HepG2 (cell line): Measurements from ENCODE around the gene PBOV1. TPM values are rescaled to one million over a fixed set of nuclear protein-coding genes. Genes with fewer than 3 reads are reported as not detected.

Experiments
- ATM ChIP-seq: fragments of 450-650 bp; IDR thresholded peaks from 2 replicates; pipeline ENCODE4 v1.7.1; 2017; ENCODE audit warnings: mild to moderate bottlenecking, borderline replicate concordance
- CHD4 ChIP-seq: fragments of 200-600 bp; sonication (generic); IDR thresholded peaks from 2 replicates; pipeline ENCODE4 v1.7.0; 2017; ENCODE audit warnings: mild to moderate bottlenecking, low read length, borderline replicate concordance
- EEA1 ChIP-seq: sonication (generic); formaldehyde crosslinking; IDR thresholded peaks from 2 replicates; pipeline ENCODE4 v1.5.1; 2020; ENCODE audit warnings: mild to moderate bottlenecking, missing genetic modification reagents, borderline replicate concordance
- KAT8 ChIP-seq: IDR thresholded peaks from 2 replicates; pipeline ENCODE4 v1.6.1; 2016; ENCODE audit warnings: missing genetic modification reagents, missing compliant biosample characterization
- MBNL3 ChIP-seq: fragments of 250-450 bp; sonication (Bioruptor Pico); conservative IDR thresholded peaks from 2 replicates; pipeline ENCODE4 v1.8.0; 2022; ENCODE audit warnings: mild to moderate bottlenecking, inconsistent platforms
- NFE2L1 ChIP-seq: sonication (generic); formaldehyde crosslinking; IDR thresholded peaks from 2 replicates; pipeline ENCODE4 v1.4.0; 2020; ENCODE audit warnings: missing genetic modification reagents, mild to moderate bottlenecking, borderline replicate concordance
- ONECUT2 ChIP-seq: sonication (generic); formaldehyde crosslinking; IDR thresholded peaks from 2 replicates; pipeline ENCODE4 v1.4.0; 2020; ENCODE audit warnings: missing genetic modification reagents
- ZFP36L1 ChIP-seq: sonication (generic); formaldehyde crosslinking; IDR thresholded peaks from 2 replicates; pipeline ENCODE4 v1.8.0; 2022; ENCODE audit warnings: mild to moderate bottlenecking, missing genetic modification reagents, moderate library complexity
- ZMAT5 ChIP-seq: sonication (generic); formaldehyde crosslinking; IDR thresholded peaks from 2 replicates; pipeline ENCODE4 v1.5.0; 2020; ENCODE audit warnings: mild to moderate bottlenecking, low read depth, missing genetic modification reagents, borderline replicate concordance
- ZNF10 ChIP-seq: sonication (generic); formaldehyde crosslinking; IDR thresholded peaks from 2 replicates; pipeline ENCODE4 v1.4.0; 2020; ENCODE audit warnings: mild to moderate bottlenecking, low read depth, missing genetic modification reagents, borderline replicate concordance
- ZNF143 ChIP-seq: sonication (generic); formaldehyde crosslinking; IDR thresholded peaks from 2 replicates; pipeline ENCODE4 v1.4.0; 2020; ENCODE audit warnings: missing genetic modification reagents
- ZNF430 ChIP-seq: sonication (generic); formaldehyde crosslinking; IDR thresholded peaks from 2 replicates; pipeline ENCODE4 v1.9.0; 2021; ENCODE audit warnings: mild to moderate bottlenecking, missing genetic modification reagents
- ZNF7 ChIP-seq: IDR thresholded peaks from 2 replicates; pipeline ENCODE4 v1.6.1; 2016; ENCODE audit warnings: missing biosample characterization, missing genetic modification reagents
- ZNF713 ChIP-seq: sonication (generic); formaldehyde crosslinking; IDR thresholded peaks from 2 replicates; pipeline ENCODE4 v1.4.0; 2020; ENCODE audit warnings: mild to moderate bottlenecking, missing genetic modification reagents
- ZNF720 ChIP-seq: sonication (generic); formaldehyde crosslinking; IDR thresholded peaks from 2 replicates; pipeline ENCODE4 v1.4.0; 2020; ENCODE audit warnings: missing genetic modification reagents
- ZSCAN21 ChIP-seq: sonication (generic); formaldehyde crosslinking; IDR thresholded peaks from 2 replicates; pipeline ENCODE4 v1.8.0; 2022; ENCODE audit warnings: mild to moderate bottlenecking, missing genetic modification reagents, moderate library complexity, borderline replicate concordance
- ZSCAN25 ChIP-seq: sonication (generic); formaldehyde crosslinking; IDR thresholded peaks from 2 replicates; pipeline ENCODE4 v1.8.0; 2022; ENCODE audit warnings: mild to moderate bottlenecking, missing genetic modification reagents
- polyA plus RNA-seq, 8 experiments: library from polyadenylated mRNA; depleted of rRNA in 3 of 8; stranded (reverse) in 7 of 8; unstranded in 1 of 8; fragments of >200 nt; fragmentation: Illumina TruSeq in 4 of 8; extraction: Trizol in 4 of 8; gene quantifications; 2 replicates each; pipeline versions ENCODE4 v1.2.1 to v1.2.3, GENCODE V29; 2011 to 2016; ENCODE audit warnings: low read depth in 4 of 8, missing spikeins in 1 of 8, mixed read lengths in 1 of 8; ENCODE audit not compliant: insufficient read depth in 1 of 8
- total RNA-seq, 5 experiments: library from RNA; depleted of rRNA; stranded (reverse); fragments of >200 nt; fragmentation: Illumina TruSeq; extraction: Trizol; gene quantifications; 2 replicates each; pipeline ENCODE4 v1.2.3, GENCODE V29; 2016; ENCODE audit warnings: low read depth in 1 of 5
- TF ChIP-seq, protein P1 (sequence below), 2 experiments: sonication (generic) in 1 of 2; formaldehyde crosslinking in 1 of 2; IDR thresholded peaks; 2 replicates each; pipeline versions ENCODE4 v1.4.0 to v1.6.1; 2016 to 2020; ENCODE audit warnings: borderline replicate concordance in 1 of 2, low read depth in 1 of 2, mild to moderate bottlenecking in 1 of 2, missing genetic modification reagents in 1 of 2
- TF ChIP-seq, protein P2 (sequence below): sonication (generic); formaldehyde crosslinking; IDR thresholded peaks from 2 replicates; pipeline ENCODE4 v1.8.1; 2023; ENCODE audit warnings: mild to moderate bottlenecking, inconsistent platforms, moderate library complexity, missing genetic modification reagents, borderline replicate concordance
- TF ChIP-seq, protein P3 (sequence below): IDR thresholded peaks from 2 replicates; pipeline ENCODE4 v1.6.1; 2012; ENCODE audit warnings: low read length, improper control_type of control experiment

The PBOV1 gene
- total and polyA plus RNA-seq, 2 of the 13 experiments (the other 11 are each of a cell fraction or from before 2014, with no cell fraction given) = not detected

- TF ChIP-seq, protein P1, sequence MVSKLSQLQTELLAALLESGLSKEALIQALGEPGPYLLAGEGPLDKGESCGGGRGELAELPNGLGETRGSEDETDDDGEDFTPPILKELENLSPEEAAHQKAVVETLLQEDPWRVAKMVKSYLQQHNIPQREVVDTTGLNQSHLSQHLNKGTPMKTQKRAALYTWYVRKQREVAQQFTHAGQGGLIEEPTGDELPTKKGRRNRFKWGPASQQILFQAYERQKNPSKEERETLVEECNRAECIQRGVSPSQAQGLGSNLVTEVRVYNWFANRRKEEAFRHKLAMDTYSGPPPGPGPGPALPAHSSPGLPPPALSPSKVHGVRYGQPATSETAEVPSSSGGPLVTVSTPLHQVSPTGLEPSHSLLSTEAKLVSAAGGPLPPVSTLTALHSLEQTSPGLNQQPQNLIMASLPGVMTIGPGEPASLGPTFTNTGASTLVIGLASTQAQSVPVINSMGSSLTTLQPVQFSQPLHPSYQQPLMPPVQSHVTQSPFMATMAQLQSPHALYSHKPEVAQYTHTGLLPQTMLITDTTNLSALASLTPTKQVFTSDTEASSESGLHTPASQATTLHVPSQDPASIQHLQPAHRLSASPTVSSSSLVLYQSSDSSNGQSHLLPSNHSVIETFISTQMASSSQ (IDR thresholded peaks at IDR 0.05; ENCODE audit: low read depth) = peak; percentile 76
- TF ChIP-seq, protein P1 (CRISPR knock-in tag; IDR thresholded peaks at IDR 0.05; ENCODE audit: borderline replicate concordance) = peak; percentile 86; the same call in 1 of the 2 replicates
- no peak for TF ChIP-seq ATM
- no peak for TF ChIP-seq ZNF720 (CRISPR knock-in tag)
- peak; percentile 95 for TF ChIP-seq MBNL3 (CRISPR knock-in tag)
- TF ChIP-seq EEA1 (CRISPR knock-in tag) = no peak
- TF ChIP-seq, protein P2, sequence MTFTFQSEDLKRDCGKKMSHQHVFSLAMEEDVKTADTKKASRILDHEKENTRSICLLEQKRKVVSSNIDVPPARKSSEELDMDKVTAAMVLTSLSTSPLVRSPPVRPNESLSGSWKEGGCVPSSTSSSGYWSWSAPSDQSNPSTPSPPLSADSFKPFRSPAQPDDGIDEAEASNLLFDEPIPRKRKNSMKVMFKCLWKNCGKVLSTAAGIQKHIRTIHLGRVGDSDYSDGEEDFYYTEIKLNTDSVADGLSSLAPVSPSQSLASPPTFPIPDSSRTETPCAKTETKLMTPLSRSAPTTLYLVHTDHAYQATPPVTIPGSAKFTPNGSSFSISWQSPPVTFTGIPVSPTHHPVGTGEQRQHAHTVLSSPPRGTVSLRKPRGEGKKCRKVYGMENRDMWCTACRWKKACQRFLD (CRISPR knock-in tag) = no peak
- TF ChIP-seq ONECUT2 (CRISPR knock-in tag) = no peak
- TF ChIP-seq ZNF143 (CRISPR knock-in tag) = no peak
- 0 out of 2 replicates have a peak, but pooled peaks have one; percentile 28 for TF ChIP-seq ZNF430 (CRISPR knock-in tag)
- TF ChIP-seq ZSCAN25 (CRISPR knock-in tag) = peak; percentile 46; the same call in 1 of the 2 replicates
- peak; percentile 82 for TF ChIP-seq ZSCAN21 (CRISPR knock-in tag)
- TF ChIP-seq ZMAT5 (CRISPR knock-in tag) = no peak
- TF ChIP-seq ZNF10 (CRISPR knock-in tag) = peak; percentile 98
- TF ChIP-seq, protein P3, sequence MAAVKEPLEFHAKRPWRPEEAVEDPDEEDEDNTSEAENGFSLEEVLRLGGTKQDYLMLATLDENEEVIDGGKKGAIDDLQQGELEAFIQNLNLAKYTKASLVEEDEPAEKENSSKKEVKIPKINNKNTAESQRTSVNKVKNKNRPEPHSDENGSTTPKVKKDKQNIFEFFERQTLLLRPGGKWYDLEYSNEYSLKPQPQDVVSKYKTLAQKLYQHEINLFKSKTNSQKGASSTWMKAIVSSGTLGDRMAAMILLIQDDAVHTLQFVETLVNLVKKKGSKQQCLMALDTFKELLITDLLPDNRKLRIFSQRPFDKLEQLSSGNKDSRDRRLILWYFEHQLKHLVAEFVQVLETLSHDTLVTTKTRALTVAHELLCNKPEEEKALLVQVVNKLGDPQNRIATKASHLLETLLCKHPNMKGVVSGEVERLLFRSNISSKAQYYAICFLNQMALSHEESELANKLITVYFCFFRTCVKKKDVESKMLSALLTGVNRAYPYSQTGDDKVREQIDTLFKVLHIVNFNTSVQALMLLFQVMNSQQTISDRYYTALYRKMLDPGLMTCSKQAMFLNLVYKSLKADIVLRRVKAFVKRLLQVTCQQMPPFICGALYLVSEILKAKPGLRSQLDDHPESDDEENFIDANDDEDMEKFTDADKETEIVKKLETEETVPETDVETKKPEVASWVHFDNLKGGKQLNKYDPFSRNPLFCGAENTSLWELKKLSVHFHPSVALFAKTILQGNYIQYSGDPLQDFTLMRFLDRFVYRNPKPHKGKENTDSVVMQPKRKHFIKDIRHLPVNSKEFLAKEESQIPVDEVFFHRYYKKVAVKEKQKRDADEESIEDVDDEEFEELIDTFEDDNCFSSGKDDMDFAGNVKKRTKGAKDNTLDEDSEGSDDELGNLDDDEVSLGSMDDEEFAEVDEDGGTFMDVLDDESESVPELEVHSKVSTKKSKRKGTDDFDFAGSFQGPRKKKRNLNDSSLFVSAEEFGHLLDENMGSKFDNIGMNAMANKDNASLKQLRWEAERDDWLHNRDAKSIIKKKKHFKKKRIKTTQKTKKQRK = no peak
- TF ChIP-seq ZNF713 (CRISPR knock-in tag) = no peak
- TF ChIP-seq KAT8 (CRISPR knock-in tag) = peak; percentile 95
- TF ChIP-seq ZFP36L1 (CRISPR knock-in tag) = peak; percentile 42; the same call in 1 of the 2 replicates
- TF ChIP-seq NFE2L1 = no peak
- TF ChIP-seq CHD4 = peak; percentile 39; the same call in 1 of the 2 replicates
- no peak; the same call in 1 of the 2 replicates for TF ChIP-seq ZNF7
These were observed 4.7 kb upstream of the PBOV1 start (continued) for GRCh38 chr6:138222901-138223546.
